Stimulated activated CD8-positive, alpha-beta memory T cell treated with anti-CD3 and anti-CD28 coated beads, Interleukin-2, amount 100 ng/mL, for 1 hour (primary cell): ENCODE results near the gene IL32.

Source experiments
- DNase-seq, 2 donors: peaks; one replicate each; pipeline ENCODE4 v3.0.0-alpha.2; 2020; ENCODE audit warnings: low read depth in 2 of 2

The IL32 gene, protein sequence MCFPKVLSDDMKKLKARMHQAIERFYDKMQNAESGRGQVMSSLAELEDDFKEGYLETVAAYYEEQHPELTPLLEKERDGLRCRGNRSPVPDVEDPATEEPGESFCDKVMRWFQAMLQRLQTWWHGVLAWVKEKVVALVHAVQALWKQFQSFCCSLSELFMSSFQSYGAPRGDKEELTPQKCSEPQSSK

DNA sequence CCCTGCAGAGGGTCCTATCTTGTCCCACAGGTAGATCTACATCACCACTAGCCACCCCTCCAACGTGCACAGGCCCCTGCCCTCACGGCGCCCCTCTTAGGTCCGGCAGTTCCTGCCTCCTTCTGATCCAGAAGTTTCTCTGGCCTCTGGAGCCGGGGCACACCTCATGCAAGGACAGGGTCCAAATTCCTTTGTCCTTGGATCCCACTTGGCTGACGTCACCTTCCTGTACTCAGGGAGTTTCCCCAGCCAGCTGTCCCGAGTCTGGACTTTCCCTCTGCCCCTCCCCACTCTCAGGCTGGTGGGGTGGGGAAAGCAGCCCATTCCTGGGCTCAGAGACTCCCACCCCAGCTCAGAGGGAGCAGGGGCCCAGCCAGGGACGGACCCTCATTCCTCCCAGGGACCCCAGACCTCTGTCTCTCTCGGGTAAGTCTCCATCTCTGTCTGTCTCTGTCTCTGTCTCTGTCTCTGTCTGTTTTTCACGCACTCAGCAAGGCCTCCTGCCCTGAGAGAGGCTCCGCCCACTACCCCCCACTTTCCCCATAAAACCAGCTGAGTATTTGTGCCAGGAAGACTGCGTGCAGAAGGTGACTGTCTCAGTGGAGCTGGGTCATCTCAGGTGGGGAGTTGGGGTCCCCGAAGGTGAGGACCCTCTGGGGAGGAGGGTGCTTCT, at the start of gene IL32:
Gene IL32, plus strand, starts transcription at position 572 of the 673 bp plus-strand sequence. CDS start 172 bp downstream, outside the sequence.
- peak; percentile 38 to 54 for DNase-seq

GRCh38 chr16:3015865-3016521, 49.4 kb upstream of the IL32 start:
- DNase-seq: no peak

GRCh38 chr16:3017344-3017743, 48.1 kb upstream of the IL32 start:
- no peak for DNase-seq

DNA sequence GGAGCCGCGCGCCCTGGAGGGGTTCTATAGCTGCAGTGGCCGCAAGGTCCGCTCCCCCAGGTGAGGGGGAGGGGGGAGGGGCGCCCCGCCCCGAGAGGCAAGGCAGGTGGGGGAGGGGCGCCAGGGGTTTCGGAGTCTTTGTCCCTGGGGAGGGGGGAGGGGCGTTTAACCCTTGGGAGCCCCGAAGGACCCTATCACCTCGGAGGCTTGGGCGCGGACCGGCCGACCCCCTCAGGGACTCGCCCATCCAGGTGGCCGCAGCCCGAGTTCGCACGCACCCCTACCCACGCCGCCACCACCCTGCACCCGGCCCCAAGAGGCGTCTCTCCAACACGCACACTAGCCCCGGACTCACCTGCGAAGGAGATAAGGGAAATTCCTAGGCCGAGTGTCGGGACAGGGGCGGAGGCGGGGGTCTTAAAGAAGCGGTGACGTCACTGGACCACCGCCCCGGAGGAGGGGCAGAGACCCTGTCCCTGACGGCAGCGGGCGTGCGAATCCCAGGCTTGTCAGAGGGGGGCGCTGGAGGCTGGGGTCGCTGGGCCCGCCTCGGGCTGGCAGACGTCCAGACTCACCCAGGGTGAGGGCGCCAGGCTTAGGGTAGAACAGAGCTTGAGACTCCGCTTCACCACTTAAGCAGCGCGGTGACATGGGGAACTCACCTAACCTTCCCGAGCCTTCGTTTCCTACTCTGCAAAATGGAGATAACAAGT, 47.5 kb upstream of the IL32 start, which contains the start of gene CLDN6:
Gene CLDN6, minus strand, starts transcription at position 390 of the 713 bp plus-strand sequence. CDS start 2,162 bp downstream, outside the sequence.
- DNase-seq: no peak

DNA sequence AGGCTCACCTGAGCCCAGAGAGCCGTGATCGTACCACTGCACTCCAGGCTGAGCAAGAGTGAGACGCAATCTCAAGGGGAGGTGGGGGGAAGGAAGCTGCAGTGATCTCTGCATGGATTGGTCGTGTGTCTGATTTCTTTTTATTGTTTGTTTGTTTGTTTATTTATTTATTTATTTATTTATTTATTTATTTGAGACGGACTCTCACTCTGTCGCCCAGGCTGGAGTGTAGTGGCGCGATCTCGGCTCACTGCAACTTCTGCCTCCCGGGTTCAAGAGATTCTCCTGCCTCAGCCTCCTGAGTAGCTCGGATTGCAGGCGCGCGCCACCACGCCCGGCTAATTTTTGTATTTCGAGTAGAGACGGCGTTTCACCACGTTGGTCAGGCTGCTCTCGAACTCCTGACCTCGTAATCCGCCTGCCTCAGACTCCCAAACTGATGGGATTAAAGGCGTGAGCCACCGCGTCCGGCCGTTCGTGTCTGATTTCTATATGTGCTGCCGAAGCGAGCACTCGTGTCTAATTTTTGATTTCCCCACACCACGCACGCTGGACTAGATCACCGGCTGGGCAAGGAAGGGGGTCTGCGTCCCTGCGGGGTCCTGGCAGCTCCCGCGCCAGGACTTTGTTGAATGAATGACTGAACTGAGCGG, 45.7 kb upstream of the IL32 start:
- no peak for DNase-seq

DNA sequence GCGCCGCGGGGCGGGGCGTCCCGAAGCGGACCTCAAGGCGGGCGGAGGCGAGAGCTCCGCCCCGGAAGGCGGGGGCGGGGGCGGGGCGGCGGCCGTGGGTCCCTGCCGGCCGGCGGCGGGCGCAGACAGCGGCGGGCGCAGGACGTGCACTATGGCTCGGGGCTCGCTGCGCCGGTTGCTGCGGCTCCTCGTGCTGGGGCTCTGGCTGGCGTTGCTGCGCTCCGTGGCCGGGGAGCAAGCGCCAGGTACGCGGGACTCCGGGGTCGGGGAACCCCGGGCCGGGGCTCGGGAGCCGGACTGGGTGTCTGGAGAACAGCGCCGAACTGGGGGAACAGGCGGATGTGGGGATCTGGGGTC, 45.2 kb upstream of the IL32 start, which contains the start of gene TNFRSF12A:
Gene TNFRSF12A, plus strand, starts transcription at position 122 of the 357 bp plus-strand sequence. Its CDS starts 30 bp downstream, at position 152.
- peak; percentile 49 to 52 for DNase-seq

DNA sequence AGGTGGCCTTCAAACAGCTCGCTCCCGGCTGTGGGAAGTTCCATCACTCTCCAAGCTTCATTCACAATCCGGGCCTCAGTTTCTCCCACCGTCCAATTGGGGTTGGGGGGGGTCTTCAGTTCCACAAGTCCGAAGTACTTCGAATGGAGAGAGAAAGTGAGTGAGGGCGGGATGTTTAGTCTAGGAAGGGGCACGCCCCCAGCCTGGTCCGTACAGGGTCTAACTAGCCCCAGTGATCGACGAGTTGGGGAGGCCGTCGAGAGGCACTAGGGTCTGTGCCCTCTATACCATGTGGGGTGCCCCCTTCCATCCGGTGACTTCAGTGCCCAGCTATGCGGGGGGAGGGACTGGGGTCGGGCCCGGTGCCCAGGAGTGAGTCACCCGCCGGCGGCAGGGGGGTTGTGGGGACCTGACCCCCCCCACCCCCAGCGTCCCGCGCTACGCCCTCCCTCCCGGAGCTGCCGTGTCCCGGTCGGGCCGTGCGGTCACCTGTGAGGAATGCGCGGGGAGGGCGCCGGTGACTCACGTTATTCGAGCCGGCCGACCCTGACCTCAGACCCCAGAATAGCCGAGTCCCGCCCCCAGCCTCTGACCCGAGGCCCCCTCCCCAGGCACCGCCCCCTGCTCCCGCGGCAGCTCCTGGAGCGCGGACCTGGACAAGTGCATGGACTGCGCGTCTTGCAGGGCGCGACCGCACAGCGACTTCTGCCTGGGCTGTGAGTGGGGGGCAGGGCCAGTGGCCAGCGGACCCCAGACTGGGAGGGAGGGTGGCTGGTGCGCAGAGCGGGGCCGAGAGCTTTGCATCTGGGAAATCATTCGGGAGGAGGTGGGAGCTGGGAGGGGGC, 44.6 kb upstream of the IL32 start:
- DNase-seq: peak; percentile 50

GRCh38 chr16:3021449-3022207, 43.8 kb upstream of the IL32 start:
- DNase-seq: peak; percentile 62 to 63

DNA sequence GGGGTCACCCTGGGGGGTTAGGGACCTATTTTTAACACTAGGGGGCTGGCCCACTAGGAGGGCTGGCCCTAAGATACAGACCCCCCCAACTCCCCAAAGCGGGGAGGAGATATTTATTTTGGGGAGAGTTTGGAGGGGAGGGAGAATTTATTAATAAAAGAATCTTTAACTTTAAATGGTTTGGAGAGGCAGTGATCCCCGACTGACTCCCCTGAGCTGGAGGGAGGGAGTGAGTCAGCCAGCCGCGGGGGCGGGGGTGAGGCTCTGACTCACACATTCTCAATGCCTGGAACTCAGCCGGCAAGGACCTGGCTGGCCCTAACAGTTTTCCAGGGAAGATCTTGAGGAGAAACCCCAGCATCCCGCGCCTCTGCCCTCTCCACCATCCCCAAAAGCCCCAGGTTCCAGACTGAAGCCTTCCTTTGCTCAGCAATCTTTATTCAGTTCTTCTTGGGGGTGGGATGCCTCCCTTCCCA, 43.2 kb upstream of the IL32 start:
- peak; percentile 69 to 76 for DNase-seq

- DNase-seq: no peak
These were observed 42.6 kb upstream of the IL32 start for GRCh38 chr16:3022684-3023414.

- no peak for DNase-seq
These were observed 42.1 kb upstream of the IL32 start for GRCh38 chr16:3023415-3023668.

DNA sequence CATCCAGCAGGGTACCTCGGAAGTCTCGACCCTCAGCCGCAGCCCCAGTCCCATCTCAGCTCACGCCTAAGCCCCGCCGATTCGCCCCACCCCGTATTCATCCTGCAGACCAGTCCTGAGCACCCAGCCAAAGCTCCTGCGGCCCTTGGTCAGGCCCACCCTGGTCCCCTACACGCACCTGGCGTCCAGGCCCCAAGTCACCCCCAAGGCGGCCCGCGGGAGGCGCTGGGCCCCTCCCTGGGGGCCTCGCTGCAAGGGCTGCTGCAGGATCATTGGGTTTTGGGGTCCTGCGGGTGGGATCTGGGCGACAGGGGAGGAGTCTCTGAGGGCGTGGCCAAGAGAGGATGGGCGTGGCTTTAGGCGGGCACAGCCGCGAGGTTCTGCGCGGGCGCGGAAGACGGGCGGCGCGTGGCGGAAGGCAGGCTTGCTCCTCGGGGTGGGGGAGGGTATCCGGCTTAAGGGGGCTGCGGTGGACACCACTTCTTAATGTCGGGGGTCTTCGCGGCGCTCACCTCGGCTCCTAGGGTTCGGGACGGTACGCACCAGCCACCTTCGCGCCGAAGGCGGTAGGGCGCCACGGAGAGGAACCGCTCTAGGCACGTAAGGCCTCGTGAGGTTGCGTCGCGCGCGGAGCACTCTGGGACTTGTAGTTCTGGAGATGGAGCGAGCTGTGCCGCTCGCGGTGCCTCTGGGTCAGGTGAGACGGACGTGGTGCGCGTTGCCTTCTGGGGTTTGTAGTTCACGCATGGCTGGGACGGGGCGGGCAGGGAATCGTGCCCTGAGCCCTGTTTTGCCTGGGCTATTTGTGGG, 41.6 kb upstream of the IL32 start, which contains the start of the genes HCFC1R1 and THOC6:
Gene HCFC1R1, minus strand, starts transcription at position 274 of the 810 bp plus-strand sequence. Its CDS starts 1 bp downstream, at position 273.
Gene THOC6, plus strand, starts transcription at position 367 of the 810 bp plus-strand sequence. Its CDS starts 292 bp downstream, at position 659.
- DNase-seq: peak; percentile 89 to 90

GRCh38 chr16:3025032-3026002, 40.1 kb upstream of the IL32 start:
- DNase-seq: no peak

- no peak for DNase-seq
These were observed 39.4 kb upstream of the IL32 start for GRCh38 chr16:3026003-3026378.

GRCh38 chr16:3026609-3027488, 38.6 kb upstream of the IL32 start:
- DNase-seq: no peak

GRCh38 chr16:3027489-3027795, 38.0 kb upstream of the IL32 start:
- no peak for DNase-seq
